ENCODE measurements around the gene CHST8. TPM values are rescaled to one million over a fixed set of nuclear protein-coding genes. Genes with fewer than 3 reads are reported as not detected.

CHST8 gene
- total RNA-seq, 1 donor from 2014 or later: not detected

DNA sequence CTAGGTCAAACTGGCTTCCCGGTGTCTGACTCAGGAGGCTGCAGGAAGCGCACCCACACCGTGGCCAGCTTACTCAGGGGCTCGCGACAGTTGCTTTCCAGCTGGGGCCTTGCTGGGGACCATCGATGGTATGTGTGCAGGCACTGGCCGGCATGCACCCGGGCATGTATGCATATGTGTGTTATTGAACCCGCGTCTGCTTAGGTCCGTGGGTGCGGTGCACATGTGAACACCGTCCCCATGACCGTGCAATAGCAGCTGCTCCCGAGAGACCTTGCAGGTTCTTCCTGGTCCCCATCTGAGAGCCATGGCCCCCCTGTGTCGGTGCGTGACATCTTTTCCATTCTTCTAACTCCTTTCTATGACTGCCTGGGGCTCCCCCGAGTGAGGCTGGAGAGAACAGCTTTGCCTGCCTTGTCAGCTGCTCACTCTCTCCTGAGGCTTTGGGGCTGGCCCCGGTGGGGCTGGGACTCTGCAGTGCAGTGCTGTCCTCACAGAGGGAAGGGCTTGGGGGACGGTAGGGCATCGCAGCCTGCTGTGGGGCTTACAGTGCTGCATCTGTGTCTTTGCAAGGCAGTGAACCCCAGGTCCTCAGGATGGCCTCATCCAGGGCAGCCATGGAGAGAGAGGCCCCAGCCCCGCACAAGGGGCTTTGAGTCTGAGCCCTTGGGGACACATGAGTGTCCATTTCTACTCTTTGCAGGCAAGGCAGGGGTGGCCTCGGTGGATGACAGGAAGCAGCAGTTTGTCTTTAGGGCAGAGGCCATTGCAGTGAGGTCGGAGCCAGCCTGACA lies 65.1 kb downstream of the CHST8 start:
- H3K4me3 ChIP-seq: no peak overlapping the region
- intact Hi-C loops (cut with DNase I): no loop called here
- TF ChIP-seq, protein P1, sequence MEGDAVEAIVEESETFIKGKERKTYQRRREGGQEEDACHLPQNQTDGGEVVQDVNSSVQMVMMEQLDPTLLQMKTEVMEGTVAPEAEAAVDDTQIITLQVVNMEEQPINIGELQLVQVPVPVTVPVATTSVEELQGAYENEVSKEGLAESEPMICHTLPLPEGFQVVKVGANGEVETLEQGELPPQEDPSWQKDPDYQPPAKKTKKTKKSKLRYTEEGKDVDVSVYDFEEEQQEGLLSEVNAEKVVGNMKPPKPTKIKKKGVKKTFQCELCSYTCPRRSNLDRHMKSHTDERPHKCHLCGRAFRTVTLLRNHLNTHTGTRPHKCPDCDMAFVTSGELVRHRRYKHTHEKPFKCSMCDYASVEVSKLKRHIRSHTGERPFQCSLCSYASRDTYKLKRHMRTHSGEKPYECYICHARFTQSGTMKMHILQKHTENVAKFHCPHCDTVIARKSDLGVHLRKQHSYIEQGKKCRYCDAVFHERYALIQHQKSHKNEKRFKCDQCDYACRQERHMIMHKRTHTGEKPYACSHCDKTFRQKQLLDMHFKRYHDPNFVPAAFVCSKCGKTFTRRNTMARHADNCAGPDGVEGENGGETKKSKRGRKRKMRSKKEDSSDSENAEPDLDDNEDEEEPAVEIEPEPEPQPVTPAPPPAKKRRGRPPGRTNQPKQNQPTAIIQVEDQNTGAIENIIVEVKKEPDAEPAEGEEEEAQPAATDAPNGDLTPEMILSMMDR (IDR thresholded peaks at IDR 0.05): no peak
- H3K27me3 ChIP-seq: no peaks in the 10 kb centered on the region
- H3K9me3 ChIP-seq: no peaks in the 10 kb centered on the region
- no peaks in the 10 kb centered on the region for H3K4me1 ChIP-seq
- H3K27ac ChIP-seq: no peak overlapping the region
- H3K36me3 ChIP-seq: no peaks in the 10 kb centered on the region
- peak in 1 of 2 donors; percentile 43 for DNase-seq (ENCODE audit: low spot score in 2 of 2)

DNA sequence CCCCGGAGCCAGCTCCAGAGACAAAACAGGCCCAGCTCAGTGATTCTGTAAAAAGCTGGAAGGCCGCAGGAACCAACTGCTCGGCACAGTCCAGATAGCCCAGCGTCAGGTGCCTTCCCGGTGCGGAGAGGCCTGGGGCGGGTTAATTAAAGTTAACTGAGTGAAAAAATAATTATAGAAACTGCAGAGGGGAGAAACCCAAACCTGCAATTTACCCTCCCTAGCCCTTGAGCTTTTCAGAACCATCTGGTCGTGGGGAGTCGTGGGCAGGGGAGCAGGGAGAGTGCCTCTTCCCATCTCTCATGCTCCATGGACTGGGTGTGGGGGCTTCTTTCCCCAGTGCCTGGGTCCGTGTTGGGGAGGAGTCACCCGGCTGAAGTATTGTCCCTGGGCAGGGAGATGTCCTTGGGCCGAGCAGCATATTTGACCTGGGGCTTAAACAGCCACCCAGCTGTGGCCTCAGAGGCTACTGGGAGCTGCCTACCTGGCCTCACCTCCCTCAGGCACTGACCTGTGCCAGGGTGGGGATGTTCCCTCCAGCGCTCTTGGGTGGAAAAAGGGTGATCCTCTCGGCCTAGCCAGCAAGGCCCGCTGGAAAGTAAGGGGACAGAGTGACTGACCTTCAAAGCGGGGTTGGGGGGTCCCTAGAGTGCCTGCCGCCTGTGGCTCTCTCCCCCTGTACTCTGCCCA lies 65.9 kb downstream of the CHST8 start:
- no peaks in the 10 kb centered on the region for H3K4me1 ChIP-seq
- intact Hi-C loops (cut with DNase I): no loop called here
- no peak overlapping the region for H3K27ac ChIP-seq
- no peak overlapping the region for H3K4me3 ChIP-seq
- no peaks in the 10 kb centered on the region for H3K27me3 ChIP-seq
- no peaks in the 10 kb centered on the region for H3K36me3 ChIP-seq
- no peaks in the 10 kb centered on the region for H3K9me3 ChIP-seq
- peak in 1 of 2 donors; percentile 33 for DNase-seq (ENCODE audit: low spot score in 2 of 2)
- TF ChIP-seq, protein P1 (IDR thresholded peaks at IDR 0.05): no peak

DNA sequence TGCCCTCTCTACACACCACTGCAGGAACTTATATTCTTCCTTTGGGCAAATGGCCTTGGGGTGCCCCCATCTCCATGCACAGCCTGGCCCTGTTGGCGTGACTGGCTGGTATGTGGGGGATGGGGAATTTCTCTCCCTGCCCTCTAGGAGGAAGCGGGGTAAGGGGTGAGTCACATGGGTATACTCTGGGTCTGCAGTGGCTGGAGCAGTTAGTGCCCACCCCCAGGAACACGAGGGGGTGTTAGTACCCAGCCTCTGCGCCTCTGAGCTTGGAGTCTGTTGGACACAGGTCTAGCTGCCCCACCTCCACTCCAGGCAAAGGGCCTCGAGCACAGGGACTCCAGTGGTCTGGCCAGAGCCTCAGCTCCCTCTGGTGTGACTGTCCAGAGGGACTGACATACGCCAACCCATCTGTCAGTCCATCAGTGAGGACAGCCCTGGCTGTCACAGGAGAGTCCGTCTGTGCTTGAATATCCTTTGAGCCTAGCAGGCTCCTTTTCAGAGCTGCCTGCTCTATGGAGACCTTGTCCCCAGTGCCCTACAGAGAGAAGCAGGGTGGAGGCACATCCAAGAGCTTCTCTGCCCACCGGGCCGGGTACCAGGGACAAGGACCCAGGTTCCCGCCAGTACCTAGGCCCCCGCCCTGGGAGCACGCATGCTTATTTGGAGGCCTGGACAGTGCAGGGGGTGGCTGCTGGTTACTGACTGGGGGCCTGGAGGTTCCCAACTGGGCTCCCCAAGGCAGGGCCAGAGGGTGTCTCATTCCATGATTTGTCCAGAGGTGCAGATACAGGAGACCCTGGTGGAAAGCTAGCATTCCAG lies 66.6 kb downstream of the CHST8 start:
- no peaks in the 10 kb centered on the region for H3K9me3 ChIP-seq
- TF ChIP-seq, protein P1 (IDR thresholded peaks at IDR 0.05): no peak
- no peaks in the 10 kb centered on the region for H3K36me3 ChIP-seq
- intact Hi-C loops (cut with DNase I): no loop called here
- no peak overlapping the region for H3K4me3 ChIP-seq
- H3K4me1 ChIP-seq: no peaks in the 10 kb centered on the region
- peak in 1 of 2 donors; percentile 56 for DNase-seq (ENCODE audit: low spot score in 2 of 2)
- no peaks in the 10 kb centered on the region for H3K27me3 ChIP-seq
- H3K27ac ChIP-seq: no peak overlapping the region

DNA sequence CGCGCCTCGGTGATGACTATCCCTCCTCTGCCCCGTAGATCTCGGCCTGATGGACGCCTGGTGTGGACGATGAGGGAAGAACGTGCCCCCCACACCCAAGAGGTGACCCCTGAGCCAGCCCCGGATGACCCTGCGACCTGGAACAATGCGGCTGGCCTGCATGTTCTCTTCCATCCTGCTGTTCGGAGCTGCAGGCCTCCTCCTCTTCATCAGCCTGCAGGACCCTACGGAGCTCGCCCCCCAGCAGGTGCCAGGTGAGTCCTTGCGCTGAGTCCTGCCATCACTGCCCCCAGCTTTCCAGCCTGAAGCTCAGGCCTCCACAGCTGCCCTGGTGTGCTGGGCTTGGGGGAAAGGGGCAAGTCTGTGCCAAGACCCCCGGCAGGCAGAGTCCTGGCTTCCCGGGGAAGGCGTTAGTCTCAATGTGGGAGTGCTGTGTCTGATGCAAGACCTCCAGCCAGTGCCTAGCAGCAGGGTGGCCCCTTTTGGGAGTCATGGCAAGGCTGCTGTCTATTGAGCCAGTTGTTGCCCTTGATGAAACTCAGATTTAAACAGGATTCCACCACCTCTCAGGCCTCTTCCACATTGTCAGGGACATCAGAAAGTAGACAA lies 67.5 kb downstream of the CHST8 start:
- intact Hi-C loops (cut with DNase I): no loop called here
- H3K4me1 ChIP-seq: no peaks in the 10 kb centered on the region
- peak in 1 of 2 donors; percentile 46 for DNase-seq (ENCODE audit: low spot score in 2 of 2)
- TF ChIP-seq, protein P1 (IDR thresholded peaks at IDR 0.05): no peak
- no peaks in the 10 kb centered on the region for H3K36me3 ChIP-seq
- H3K4me3 ChIP-seq: no peak overlapping the region
- H3K27me3 ChIP-seq: no peaks in the 10 kb centered on the region
- H3K27ac ChIP-seq: no peak overlapping the region
- no peaks in the 10 kb centered on the region for H3K9me3 ChIP-seq

DNA sequence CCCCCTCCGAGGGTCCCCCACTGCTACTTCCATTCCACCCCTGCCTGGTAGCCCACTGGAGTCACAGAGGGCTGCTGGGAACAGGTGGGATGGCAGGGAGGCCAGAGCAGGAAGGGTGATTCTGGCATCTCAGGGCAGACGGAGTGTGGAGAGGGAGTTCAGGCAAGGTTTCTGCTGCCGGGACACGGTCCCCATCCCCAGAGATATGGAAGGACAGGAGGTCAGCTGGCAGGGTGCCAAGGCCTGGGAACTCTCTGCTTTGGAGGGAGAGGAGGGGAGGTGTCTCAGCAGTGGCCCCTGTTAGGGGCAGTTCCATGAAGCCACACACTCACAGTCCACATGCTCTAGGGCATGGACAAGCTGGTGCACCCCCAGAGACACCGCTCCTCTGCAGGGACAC lies 68.1 kb downstream of the CHST8 start:
- Histone ChIP-seq H3K27ac (no peak overlapping the region), H3K4me1 (no peaks in the 10 kb centered on the region), H3K9me3 (no peaks in the 10 kb centered on the region), H3K4me3 (no peak overlapping the region), H3K27me3 (no peaks in the 10 kb centered on the region), H3K36me3 (no peaks in the 10 kb centered on the region)
- TF ChIP-seq, protein P1 (IDR thresholded peaks at IDR 0.05): no peak
- intact Hi-C loops (cut with DNase I): no loop called here
- DNase-seq (ENCODE audit: low spot score in 2 of 2): peak in 1 of 2 donors; percentile 61
